ENCODE results near the gene NRCAM.

NRCAM gene

GRCh38 chr7:108247614-108248013 lies 208.6 kb downstream of the NRCAM start:
- Mint-ChIP-seq H3K9me3 (no peaks in the 10 kb centered on the region), H3K27ac (no peak overlapping the region), H3K4me1 (no peaks in the 10 kb centered on the region), H3K4me3 (no peak overlapping the region), H3K36me3 (no peaks in the 10 kb centered on the region), H3K27me3 (peaks cover 17% of the 10 kb centered on the region)
- no peak for ATAC-seq

- H3K4me1 Mint-ChIP-seq: no peaks in the 10 kb centered on the region
- no peak overlapping the region for H3K4me3 Mint-ChIP-seq
- H3K9me3 Mint-ChIP-seq: no peaks in the 10 kb centered on the region
- ATAC-seq: no peak
- no peak overlapping the region for H3K27ac Mint-ChIP-seq
- H3K27me3 Mint-ChIP-seq: peaks cover 19% of the 10 kb centered on the region
- no peaks in the 10 kb centered on the region for H3K36me3 Mint-ChIP-seq
These were observed 209.9 kb downstream of the NRCAM start for GRCh38 chr7:108246227-108246837.

DNA sequence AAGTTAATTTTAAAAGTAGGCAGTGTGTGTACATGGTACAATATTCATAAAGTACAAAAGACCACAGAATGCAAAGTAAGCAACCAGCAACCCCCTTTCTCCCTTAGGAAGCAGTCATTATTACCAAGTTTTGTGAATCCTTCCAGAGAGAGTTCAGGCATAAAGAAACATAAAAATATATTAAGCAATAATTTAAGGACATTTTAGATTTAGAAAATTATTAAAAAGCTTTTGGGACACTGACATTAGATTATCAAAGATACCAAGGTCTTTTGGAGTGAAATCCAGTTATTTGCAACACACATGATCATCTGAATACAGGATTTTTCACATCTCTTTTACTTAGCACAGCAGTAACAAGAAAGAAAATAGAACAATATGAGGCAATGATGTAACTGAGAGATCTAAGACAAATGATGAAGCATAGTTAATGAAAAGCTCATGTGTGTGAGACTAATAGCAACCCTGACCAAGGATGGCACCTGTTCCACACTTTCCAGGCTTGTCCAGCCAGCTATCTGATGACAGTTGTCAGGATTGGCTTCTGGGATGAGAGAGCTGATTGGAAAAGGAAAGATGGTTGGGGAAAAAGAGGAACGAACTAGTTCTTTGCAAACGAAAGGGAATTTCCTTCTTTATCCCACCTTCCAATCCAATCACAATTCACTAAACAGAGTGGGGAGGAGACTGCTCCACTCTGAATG lies 210.6 kb downstream of the NRCAM start:
- no peak overlapping the region for H3K27ac Mint-ChIP-seq
- no peaks in the 10 kb centered on the region for H3K36me3 Mint-ChIP-seq
- no peaks in the 10 kb centered on the region for H3K4me1 Mint-ChIP-seq
- no peak for ATAC-seq
- H3K4me3 Mint-ChIP-seq: no peak overlapping the region
- peaks cover 26% of the 10 kb centered on the region for H3K27me3 Mint-ChIP-seq
- H3K9me3 Mint-ChIP-seq: no peaks in the 10 kb centered on the region

GRCh38 chr7:108244110-108244509 lies 212.1 kb downstream of the NRCAM start:
- no peaks in the 10 kb centered on the region for H3K36me3 Mint-ChIP-seq
- peaks cover 26% of the 10 kb centered on the region for H3K27me3 Mint-ChIP-seq
- H3K4me1 Mint-ChIP-seq: no peaks in the 10 kb centered on the region
- no peaks in the 10 kb centered on the region for H3K9me3 Mint-ChIP-seq
- no peak overlapping the region for H3K4me3 Mint-ChIP-seq
- no peak overlapping the region for H3K27ac Mint-ChIP-seq
- no peak for ATAC-seq

- Mint-ChIP-seq H3K4me1 (peaks cover 5% of the 10 kb centered on the region), H3K4me3 (no peak overlapping the region), H3K27me3 (peaks cover 22% of the 10 kb centered on the region), H3K9me3 (no peaks in the 10 kb centered on the region), H3K36me3 (no peaks in the 10 kb centered on the region), H3K27ac (no peak overlapping the region)
- ATAC-seq: no peak
These were observed 216.6 kb downstream of the NRCAM start for GRCh38 chr7:108239501-108240225.

- Mint-ChIP-seq H3K4me3 (no peak overlapping the region), H3K36me3 (no peaks in the 10 kb centered on the region), H3K4me1 (peaks cover 5% of the 10 kb centered on the region), H3K9me3 (no peaks in the 10 kb centered on the region), H3K27ac (no peak overlapping the region), H3K27me3 (peaks cover 22% of the 10 kb centered on the region)
- no peak for ATAC-seq
These were observed 219.4 kb downstream of the NRCAM start for GRCh38 chr7:108236681-108237415.

GRCh38 chr7:108235451-108236061 lies 220.7 kb downstream of the NRCAM start:
- no peak overlapping the region for H3K27ac Mint-ChIP-seq
- no peaks in the 10 kb centered on the region for H3K36me3 Mint-ChIP-seq
- no peak for ATAC-seq
- H3K4me3 Mint-ChIP-seq: no peak overlapping the region
- H3K4me1 Mint-ChIP-seq: peaks cover 5% of the 10 kb centered on the region
- no peaks in the 10 kb centered on the region for H3K9me3 Mint-ChIP-seq
- H3K27me3 Mint-ChIP-seq: peaks cover 12% of the 10 kb centered on the region

DNA sequence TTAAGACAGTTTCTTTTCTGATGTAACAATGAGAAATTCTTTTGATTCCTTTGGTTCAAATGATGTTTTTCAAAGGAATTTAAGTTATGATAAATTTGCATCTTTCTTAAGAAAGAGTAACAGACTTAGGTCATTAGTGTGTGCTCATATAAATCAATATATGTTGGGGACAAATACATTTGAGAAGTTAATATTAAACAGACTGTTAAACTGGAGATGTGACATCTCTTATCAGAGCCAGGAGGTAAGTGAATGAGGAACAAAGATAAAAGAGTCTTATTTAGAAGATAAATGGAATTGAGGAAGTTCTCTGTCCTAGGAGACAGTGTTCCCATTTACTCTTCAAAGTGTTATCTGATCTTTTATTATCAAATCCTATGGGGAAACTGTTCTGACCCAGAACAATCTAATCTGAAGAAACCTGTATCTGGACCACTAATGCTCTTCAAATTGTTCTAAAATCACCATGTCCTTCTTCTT lies 221.2 kb downstream of the NRCAM start:
- ATAC-seq: no peak
- Mint-ChIP-seq H3K27me3 (peaks cover 11% of the 10 kb centered on the region), H3K4me1 (peaks cover 5% of the 10 kb centered on the region), H3K9me3 (no peaks in the 10 kb centered on the region), H3K36me3 (no peaks in the 10 kb centered on the region), H3K27ac (no peak overlapping the region), H3K4me3 (no peak overlapping the region)

DNA sequence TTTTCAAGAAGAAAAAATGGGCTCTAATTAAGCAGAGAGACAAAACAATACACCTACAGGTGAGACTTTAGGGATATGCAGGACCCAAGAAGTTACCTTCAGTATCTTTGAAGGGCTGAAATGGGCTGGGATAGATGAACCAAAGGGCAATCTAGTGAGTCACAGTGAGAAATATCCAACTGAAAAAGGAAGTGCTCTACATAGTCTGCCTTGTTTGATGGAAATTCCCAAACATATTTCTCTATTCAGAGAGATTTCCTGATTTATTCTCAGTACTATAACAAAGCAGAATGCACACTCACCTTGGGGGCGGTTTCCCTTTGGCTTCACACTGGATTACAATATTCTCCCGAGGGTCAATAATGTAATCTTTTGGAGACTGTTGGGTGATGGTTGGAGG lies 222.0 kb downstream of the NRCAM start:
- no peaks in the 10 kb centered on the region for H3K9me3 Mint-ChIP-seq
- H3K27ac Mint-ChIP-seq: no peak overlapping the region
- H3K27me3 Mint-ChIP-seq: peaks cover 4% of the 10 kb centered on the region
- no peak overlapping the region for H3K4me3 Mint-ChIP-seq
- H3K36me3 Mint-ChIP-seq: no peaks in the 10 kb centered on the region
- peaks cover 5% of the 10 kb centered on the region for H3K4me1 Mint-ChIP-seq
- ATAC-seq: no peak

DNA sequence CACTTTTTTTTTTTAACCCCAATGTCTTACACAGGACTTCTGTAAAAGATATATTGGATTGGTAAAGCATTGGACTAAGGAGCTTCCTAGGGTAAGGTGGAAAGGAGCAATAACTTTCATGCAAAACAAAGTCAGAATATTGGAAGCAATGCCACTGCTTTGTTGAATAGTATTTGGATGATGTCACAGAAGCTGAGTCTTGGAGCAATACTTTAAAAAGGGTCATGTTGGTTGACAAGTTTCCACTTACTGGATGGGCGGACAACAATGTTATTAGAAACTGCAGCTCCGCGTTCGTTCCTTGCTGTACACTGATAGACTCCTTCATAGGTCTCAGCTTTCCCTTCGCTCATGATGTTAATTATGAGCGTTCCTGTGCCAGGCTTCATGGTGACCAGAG lies 224.2 kb downstream of the NRCAM start:
- no peaks in the 10 kb centered on the region for H3K36me3 Mint-ChIP-seq
- no peak overlapping the region for H3K27ac Mint-ChIP-seq
- H3K9me3 Mint-ChIP-seq: no peaks in the 10 kb centered on the region
- no peak overlapping the region for H3K4me3 Mint-ChIP-seq
- H3K27me3 Mint-ChIP-seq: no peaks in the 10 kb centered on the region
- no peak for ATAC-seq
- peaks cover 5% of the 10 kb centered on the region for H3K4me1 Mint-ChIP-seq

DNA sequence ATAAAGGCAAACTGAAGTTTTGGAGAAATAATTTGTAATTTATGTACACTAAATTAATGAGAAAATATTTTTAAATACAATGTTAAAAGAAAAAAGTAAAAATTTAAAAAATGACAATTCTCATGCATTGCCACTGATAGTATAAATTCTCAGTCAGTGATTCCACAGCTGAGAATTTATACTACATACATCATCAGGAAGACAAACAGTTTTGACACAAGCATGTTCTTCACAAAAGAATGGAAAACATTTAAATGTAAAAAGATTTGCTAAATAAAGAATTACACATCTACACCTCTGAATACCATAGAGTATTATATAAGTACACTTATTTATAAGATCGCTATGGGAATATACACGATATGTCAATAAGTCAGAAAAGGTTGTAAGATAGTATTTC lies 225.0 kb downstream of the NRCAM start:
- no peak overlapping the region for H3K27ac Mint-ChIP-seq
- H3K4me3 Mint-ChIP-seq: no peak overlapping the region
- ATAC-seq: no peak
- H3K27me3 Mint-ChIP-seq: no peaks in the 10 kb centered on the region
- no peaks in the 10 kb centered on the region for H3K36me3 Mint-ChIP-seq
- H3K9me3 Mint-ChIP-seq: no peaks in the 10 kb centered on the region
- H3K4me1 Mint-ChIP-seq: peaks cover 5% of the 10 kb centered on the region

DNA sequence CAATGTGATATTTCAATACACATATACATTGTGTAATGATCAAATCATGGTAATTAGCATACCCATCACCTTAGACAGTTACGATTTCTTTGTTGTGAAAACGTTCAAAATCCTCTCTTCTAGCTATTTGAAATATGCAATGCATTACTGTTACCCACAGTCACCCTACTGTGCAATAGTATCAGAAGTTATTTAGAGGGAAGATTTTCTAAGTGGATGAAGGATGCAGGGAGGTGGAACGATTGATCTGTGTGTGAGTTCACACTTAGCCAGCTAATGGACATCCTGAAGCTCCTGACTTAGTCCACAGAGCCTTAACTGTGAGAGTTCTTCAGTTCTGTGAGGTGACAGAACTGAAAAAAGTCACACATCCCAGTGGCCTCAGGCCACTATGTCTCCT lies 228.9 kb downstream of the NRCAM start:
- Mint-ChIP-seq H3K27ac (no peak overlapping the region), H3K9me3 (no peaks in the 10 kb centered on the region), H3K4me1 (no peaks in the 10 kb centered on the region), H3K36me3 (no peaks in the 10 kb centered on the region), H3K4me3 (no peak overlapping the region), H3K27me3 (no peaks in the 10 kb centered on the region)
- ATAC-seq: no peak

GRCh38 chr7:108226816-108227299 lies 229.4 kb downstream of the NRCAM start:
- Mint-ChIP-seq H3K9me3 (no peaks in the 10 kb centered on the region), H3K4me3 (no peak overlapping the region), H3K36me3 (no peaks in the 10 kb centered on the region), H3K27ac (no peak overlapping the region), H3K27me3 (no peaks in the 10 kb centered on the region), H3K4me1 (no peaks in the 10 kb centered on the region)
- peak; percentile 34 for ATAC-seq

GRCh38 chr7:108225531-108226181 lies 230.6 kb downstream of the NRCAM start:
- Mint-ChIP-seq H3K4me1 (no peaks in the 10 kb centered on the region), H3K27me3 (peaks cover 8% of the 10 kb centered on the region), H3K36me3 (no peaks in the 10 kb centered on the region), H3K4me3 (no peak overlapping the region), H3K9me3 (no peaks in the 10 kb centered on the region), H3K27ac (no peak overlapping the region)
- no peak for ATAC-seq
